ENCODE measurements around the gene MAGI3.
"Not testable (repeated sequence)": the region's sequence is repeated elsewhere in the genome, so short reads cannot be mapped to it uniquely, and the experiment has no call there.

The MAGI3 gene

DNA sequence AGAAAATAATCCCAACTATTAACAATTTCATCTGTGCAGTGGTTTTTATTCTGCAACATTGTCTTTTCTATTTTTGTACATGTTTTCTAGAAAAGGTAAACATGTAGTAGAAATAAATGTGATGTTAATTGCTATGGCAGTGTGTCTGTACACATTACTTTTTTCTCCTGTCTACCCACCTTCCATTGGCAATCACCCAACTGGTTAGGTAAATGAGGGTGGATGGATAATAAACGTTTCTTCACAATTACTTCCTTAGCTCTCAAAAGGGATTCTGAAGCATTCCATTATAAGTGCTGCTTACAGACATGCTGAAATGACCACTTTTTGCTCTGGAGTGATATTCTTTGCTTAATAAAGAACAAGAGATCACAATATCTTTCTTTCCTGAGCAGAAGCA, 61.4 kb downstream of the MAGI3 start:
- DNase-seq, result no peak

GRCh38 chr1:113452921-113453770, 62.8 kb downstream of the MAGI3 start:
- DNase-seq, result peak; percentile 40

DNA sequence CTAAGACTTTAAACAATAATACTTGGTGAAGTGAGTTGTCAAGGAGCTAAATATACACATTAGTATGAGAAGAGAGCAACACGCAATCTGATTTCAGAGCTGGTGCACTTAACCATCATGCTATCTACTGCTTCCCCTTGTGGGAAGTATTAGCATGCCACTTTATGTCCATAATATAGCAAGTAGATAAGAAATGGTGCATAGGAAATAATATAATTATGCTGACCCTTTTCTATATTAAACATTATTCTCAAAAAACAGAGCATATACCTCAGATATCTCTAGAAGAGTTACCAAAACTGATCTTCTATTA, 63.4 kb downstream of the MAGI3 start:
- DNase-seq, result no peak

- DNase-seq, result no peak
Observed at GRCh38 chr1:113455374-113455773, 65.1 kb downstream of the MAGI3 start.

DNA sequence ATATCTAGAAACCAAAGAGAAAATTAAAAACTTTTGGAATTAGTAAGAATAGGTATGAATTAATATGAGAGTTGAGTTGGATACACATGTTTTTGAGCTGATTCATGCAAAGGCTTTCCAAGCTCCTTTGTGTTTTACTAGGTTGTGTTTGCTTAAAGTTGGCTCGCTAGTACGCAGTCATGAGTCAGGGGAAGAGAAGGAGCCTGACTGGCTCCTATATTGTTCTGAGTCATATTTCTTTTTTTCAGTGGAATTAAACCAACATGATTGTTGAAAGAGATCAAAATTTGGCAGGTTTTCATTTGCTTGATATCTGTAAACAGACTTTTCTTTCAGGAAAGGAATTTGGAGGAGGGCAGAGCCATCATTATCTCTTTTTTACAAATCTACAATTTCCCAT, 66.7 kb downstream of the MAGI3 start:
- peak; percentile 14 for DNase-seq

DNA sequence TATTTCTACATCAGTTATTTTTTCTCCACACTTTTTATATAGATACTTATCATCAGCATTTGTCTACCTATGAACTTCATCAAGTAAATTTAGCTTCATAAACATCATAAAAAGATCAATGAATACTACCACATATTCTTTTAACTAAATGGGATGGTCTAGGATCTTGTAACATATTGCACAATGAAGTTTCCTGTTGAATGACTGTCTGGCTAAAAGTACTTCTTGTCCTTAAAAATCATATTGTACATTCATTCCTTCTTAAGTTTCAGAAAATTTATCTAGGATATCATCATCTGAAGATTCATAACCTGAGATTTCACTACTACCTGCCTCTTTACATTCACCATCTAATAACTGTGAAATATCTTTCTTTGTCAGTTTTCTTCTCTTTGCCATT, 69.0 kb downstream of the MAGI3 start:
- DNase-seq, result no peak

DNA sequence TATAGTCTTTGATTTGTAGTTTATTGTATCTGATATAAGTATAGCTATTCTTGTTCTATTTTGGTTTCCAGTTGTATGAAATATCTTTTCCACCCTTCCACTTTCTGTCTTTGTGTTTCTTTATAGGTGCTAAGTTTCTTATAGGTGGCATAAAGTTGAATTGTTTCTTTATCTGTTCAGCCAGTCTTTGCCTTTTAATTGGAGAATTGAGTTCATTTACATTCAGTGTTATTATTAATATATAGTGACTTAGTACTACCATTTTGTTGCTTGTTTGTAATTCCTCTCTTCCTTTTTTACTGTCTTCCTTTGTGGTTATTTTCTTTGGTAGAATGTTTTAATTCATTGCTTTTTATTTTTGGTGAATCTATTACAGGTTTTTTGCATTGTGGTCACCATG, 77.7 kb downstream of the MAGI3 start:
- no peak for DNase-seq

- not testable (repeated sequence) for DNase-seq
Observed at GRCh38 chr1:113478427-113479195, 88.3 kb downstream of the MAGI3 start.

DNA sequence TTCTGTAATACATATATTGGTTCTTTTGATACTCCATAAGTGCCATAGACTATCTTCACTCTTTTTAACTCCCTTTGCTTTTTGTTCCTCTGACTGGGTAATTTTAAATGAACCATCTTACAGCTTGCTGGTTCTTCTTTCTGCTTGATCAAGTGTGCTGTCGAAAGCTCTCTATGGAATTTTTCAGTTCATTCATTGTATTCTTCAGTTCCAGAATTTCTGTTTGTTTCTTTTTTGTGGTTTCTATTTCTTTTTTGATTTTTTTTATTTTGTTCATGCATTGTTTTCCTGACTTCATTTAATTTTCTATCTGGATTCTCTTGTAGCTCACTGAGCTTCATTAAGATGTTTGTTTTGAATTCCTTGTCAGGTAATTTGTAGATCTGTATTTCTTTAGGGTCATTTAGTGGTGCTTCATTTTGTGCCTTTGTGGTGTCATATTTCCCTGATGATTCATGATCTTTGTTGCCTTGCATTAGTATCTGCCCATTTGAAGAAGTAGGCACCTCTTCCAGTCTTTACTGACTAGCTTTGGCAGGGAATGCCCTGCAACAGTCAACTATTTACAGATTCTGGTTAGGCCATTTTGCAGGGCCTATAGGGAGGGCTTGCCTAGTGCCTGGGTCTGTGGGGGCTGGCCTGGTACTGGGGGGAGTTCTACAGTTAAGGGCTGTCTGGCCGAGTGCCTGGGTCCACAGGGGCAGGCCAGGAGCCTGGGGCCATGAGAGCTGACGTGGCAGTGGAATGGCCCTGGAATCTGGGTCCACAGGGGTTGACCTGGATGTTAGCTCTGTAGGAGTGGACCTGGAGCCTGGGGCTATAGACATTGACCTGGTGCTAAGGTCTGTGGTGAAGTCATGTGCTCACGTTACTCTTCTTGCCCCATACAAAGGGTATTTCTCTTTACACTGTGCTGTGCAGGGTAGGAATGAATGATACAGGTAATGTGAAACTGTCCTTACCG, 89.7 kb downstream of the MAGI3 start:
- no peak for DNase-seq

GRCh38 chr1:113485131-113485530, 94.8 kb downstream of the MAGI3 start:
- not testable (repeated sequence) for DNase-seq

DNA sequence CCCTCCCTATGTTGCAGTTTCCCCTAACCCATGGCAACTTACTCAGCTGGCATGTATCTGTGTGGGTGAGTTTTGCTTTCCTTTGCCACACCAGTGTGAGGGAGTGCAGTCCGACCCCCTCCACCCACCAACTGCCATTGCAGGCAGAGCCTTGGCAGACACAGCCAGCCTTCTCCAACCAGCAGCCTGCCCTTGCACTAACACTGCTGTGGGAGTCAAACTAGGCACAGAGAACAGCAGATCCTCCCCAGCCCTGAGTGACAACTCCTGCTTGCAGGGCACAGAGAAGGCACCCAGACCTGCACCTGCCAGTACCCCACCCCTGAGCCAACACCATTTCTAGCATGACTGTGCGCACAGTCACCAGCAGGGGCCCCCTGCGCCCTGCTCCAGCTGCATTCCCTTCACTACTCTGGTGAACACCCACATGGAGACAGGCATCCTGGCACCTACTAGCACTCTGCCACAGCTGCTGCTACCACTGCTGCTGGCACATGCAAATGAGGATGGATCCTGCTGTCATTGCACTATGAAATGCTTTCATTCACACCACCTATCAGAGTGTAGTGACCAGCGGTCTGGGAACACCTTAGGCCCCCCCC, 98.4 kb downstream of the MAGI3 start:
- DNase-seq, result no peak

GRCh38 chr1:113490384-113490783, 100.1 kb downstream of the MAGI3 start:
- no peak for DNase-seq

GRCh38 chr1:113493533-113493932, 103.2 kb downstream of the MAGI3 start:
- no peak for DNase-seq

DNA sequence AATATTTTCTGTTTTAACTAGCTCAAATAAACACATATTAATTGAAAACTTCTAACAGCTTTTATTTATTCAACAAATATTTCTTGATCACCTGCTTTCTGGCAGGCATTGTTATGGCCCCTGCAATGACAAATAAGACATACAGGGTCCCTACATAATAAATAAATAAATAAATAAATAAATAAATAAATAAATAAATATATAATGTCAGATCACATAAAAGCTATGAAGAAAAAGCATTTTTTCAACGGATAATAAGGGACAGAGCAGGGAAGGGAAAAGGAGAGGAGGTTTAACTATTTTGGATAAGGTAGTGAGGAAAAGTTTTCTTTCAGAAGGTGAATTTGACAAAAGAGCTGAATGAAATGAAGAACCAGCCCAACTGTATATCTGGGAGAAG, 115.0 kb downstream of the MAGI3 start:
- DNase-seq, result no peak

- DNase-seq, result no peak
Observed at GRCh38 chr1:113507552-113508214, 117.4 kb downstream of the MAGI3 start.

- no peak for DNase-seq
Observed at GRCh38 chr1:113508364-113509164, 118.2 kb downstream of the MAGI3 start.

GRCh38 chr1:113509766-113510165, 119.5 kb downstream of the MAGI3 start:
- DNase-seq, result not testable (repeated sequence)

DNA sequence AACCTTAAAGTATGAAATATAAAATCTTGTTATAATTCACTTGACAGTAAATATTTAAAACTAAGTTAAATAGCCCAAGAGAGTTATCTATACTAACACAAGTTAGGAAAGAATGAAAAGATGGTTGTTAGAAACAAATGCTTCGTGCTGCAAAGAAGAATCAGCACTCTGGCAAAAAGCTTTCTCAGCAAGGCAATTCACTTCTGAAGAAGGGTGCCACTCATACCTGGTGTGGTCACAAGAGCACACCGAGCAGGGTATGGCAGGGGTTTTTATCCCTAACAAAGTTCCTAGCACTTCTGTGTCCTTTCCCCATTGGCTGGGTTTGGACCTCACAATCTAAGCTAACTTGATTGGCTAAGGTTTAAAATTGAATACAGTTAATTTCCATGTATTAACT, 121.0 kb downstream of the MAGI3 start:
- DNase-seq, result no peak

GRCh38 chr1:113515498-113515897, 125.2 kb downstream of the MAGI3 start:
- no peak for DNase-seq

GRCh38 chr1:113517346-113517745, 127.0 kb downstream of the MAGI3 start:
- no peak for DNase-seq

DNA sequence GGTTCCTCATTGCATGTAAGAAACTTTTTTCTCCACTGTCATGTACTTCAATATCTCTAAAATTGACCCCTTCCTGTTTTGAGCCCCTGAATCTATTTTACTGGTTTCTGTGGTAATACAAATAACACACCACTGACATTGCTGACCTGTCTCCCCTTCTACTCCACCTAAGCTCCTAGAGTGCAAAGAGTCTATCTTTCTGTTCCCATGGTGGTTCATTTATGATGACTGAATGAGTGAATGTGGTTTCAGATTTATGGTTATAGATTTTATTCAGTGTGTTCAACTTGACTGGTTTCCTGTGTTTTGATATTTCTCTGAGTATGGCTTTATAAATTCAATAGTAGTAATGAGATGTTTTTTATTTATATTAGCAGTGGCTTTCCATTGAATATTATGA, 127.7 kb downstream of the MAGI3 start:
- DNase-seq, result no peak

Measured in SHP77 treated with DMSO at 0.1 percent for 48 hours (cell line).